HEK293 (cell line): ENCODE measurements around the gene ABCC12.

Source experiments
- KLF1 ChIP-seq: fragments of 450-650 bp; formaldehyde crosslinking; IDR thresholded peaks from 2 replicates; pipeline ENCODE4 v1.5.1; 2016; ENCODE audit warnings: missing biosample characterization, missing genetic modification characterization
- ZNF10 ChIP-seq: fragments of 450-650 bp; formaldehyde crosslinking; IDR thresholded peaks from 2 replicates; pipeline ENCODE4 v1.5.1; 2017; ENCODE audit warnings: missing biosample characterization, missing genetic modification characterization
- ZNF133 ChIP-seq: fragments of 450-650 bp; formaldehyde crosslinking; IDR thresholded peaks from 2 replicates; pipeline ENCODE4 v1.5.1; 2016; ENCODE audit warnings: missing biosample characterization, missing genetic modification characterization
- ZNF23 ChIP-seq: fragments of 450-650 bp; formaldehyde crosslinking; IDR thresholded peaks from 2 replicates; pipeline ENCODE4 v1.5.1; 2016; ENCODE audit warnings: missing biosample characterization, missing genetic modification characterization, borderline replicate concordance
- ZNF561 ChIP-seq: fragments of 450-650 bp; IDR thresholded peaks from 2 replicates; pipeline ENCODE4 v1.5.1; 2018; ENCODE audit warnings: missing biosample characterization, missing genetic modification characterization, borderline replicate concordance
- TF ChIP-seq, protein P1 (sequence below): fragments of 450-650 bp; formaldehyde crosslinking; IDR thresholded peaks from 2 replicates; pipeline ENCODE4 v1.5.1; 2016; ENCODE audit warnings: missing biosample characterization, missing genetic modification characterization
- TF ChIP-seq, protein P2 (sequence below): fragments of 450-650 bp; formaldehyde crosslinking; optimal IDR thresholded peaks from 2 replicates; pipeline ENCODE3; 2016; ENCODE audit warnings: missing biosample characterization, mild to moderate bottlenecking, missing genetic modification characterization
- TF ChIP-seq, protein P3 (sequence below): fragments of 450-650 bp; formaldehyde crosslinking; conservative IDR thresholded peaks from 2 replicates; pipeline ENCODE4 v1.5.1; 2016; ENCODE audit warnings: low read depth, missing biosample characterization, missing genetic modification characterization

DNA sequence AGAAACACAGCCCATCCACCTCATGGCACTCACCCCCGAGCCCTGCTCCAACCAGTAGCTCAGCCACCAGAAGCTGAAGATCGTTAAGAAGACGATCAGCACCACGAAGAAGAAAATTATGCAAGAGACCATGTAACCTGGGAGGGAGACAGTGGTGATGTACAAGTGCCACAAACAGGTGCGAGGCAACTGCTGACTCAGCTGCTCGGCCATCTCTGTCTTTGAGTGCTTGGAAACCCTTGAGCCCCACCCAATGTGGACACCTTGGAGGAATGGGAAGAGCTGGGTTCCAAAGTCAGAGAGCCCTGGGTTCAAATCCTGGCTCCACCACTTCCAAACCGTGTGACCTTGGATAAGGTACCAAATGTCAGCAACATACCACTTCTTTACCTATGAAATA is 38.1 kb upstream of the ABCC12 start:
- TF ChIP-seq ZNF133 (tag by site-specific recombination) (no peak), KLF1 (tag by site-specific recombination) (no peak), ZNF561 (no peak), ZNF23 (tag by site-specific recombination) (no peak), ZNF10 (no peak)
- TF ChIP-seq, protein P1, sequence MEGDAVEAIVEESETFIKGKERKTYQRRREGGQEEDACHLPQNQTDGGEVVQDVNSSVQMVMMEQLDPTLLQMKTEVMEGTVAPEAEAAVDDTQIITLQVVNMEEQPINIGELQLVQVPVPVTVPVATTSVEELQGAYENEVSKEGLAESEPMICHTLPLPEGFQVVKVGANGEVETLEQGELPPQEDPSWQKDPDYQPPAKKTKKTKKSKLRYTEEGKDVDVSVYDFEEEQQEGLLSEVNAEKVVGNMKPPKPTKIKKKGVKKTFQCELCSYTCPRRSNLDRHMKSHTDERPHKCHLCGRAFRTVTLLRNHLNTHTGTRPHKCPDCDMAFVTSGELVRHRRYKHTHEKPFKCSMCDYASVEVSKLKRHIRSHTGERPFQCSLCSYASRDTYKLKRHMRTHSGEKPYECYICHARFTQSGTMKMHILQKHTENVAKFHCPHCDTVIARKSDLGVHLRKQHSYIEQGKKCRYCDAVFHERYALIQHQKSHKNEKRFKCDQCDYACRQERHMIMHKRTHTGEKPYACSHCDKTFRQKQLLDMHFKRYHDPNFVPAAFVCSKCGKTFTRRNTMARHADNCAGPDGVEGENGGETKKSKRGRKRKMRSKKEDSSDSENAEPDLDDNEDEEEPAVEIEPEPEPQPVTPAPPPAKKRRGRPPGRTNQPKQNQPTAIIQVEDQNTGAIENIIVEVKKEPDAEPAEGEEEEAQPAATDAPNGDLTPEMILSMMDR (tag by site-specific recombination): no peak
- TF ChIP-seq, protein P2, sequence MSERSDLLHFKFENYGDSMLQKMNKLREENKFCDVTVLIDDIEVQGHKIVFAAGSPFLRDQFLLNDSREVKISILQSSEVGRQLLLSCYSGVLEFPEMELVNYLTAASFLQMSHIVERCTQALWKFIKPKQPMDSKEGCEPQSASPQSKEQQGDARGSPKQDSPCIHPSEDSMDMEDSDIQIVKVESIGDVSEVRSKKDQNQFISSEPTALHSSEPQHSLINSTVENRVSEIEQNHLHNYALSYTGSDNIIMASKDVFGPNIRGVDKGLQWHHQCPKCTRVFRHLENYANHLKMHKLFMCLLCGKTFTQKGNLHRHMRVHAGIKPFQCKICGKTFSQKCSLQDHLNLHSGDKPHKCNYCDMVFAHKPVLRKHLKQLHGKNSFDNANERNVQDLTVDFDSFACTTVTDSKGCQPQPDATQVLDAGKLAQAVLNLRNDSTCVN (tag by site-specific recombination): no peak
- TF ChIP-seq, protein P3, sequence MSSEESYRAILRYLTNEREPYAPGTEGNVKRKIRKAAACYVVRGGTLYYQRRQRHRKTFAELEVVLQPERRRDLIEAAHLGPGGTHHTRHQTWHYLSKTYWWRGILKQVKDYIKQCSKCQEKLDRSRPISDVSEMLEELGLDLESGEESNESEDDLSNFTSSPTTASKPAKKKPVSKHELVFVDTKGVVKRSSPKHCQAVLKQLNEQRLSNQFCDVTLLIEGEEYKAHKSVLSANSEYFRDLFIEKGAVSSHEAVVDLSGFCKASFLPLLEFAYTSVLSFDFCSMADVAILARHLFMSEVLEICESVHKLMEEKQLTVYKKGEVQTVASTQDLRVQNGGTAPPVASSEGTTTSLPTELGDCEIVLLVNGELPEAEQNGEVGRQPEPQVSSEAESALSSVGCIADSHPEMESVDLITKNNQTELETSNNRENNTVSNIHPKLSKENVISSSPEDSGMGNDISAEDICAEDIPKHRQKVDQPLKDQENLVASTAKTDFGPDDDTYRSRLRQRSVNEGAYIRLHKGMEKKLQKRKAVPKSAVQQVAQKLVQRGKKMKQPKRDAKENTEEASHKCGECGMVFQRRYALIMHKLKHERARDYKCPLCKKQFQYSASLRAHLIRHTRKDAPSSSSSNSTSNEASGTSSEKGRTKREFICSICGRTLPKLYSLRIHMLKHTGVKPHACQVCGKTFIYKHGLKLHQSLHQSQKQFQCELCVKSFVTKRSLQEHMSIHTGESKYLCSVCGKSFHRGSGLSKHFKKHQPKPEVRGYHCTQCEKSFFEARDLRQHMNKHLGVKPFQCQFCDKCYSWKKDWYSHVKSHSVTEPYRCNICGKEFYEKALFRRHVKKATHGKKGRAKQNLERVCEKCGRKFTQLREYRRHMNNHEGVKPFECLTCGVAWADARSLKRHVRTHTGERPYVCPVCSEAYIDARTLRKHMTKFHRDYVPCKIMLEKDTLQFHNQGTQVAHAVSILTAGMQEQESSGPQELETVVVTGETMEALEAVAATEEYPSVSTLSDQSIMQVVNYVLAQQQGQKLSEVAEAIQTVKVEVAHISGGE: no peak
